GM18907 (cell line): ENCODE results near the gene SH2D3A.

Experiments
- ATAC-seq: cut with Tn5 transposase; IDR thresholded peaks from one replicate; pipeline ENCODE4 v1.9.1; 2021; ENCODE audit warnings: mild to moderate bottlenecking, moderate library complexity; ENCODE audit not compliant: unreplicated experiment

SH2D3A gene

GRCh38 chr19:6738787-6739389 lies 28.3 kb downstream of the SH2D3A start:
- no peak for ATAC-seq

GRCh38 chr19:6737873-6738786 lies 29.1 kb downstream of the SH2D3A start:
- ATAC-seq = peak; percentile 3

GRCh38 chr19:6737284-6737872 lies 29.9 kb downstream of the SH2D3A start, which contains the start of gene GPR108:
Gene GPR108, minus strand, starts transcription at chr19:6737580. Its CDS starts 4 bp downstream, at chr19:6737576.
- ATAC-seq = peak; percentile 62

DNA sequence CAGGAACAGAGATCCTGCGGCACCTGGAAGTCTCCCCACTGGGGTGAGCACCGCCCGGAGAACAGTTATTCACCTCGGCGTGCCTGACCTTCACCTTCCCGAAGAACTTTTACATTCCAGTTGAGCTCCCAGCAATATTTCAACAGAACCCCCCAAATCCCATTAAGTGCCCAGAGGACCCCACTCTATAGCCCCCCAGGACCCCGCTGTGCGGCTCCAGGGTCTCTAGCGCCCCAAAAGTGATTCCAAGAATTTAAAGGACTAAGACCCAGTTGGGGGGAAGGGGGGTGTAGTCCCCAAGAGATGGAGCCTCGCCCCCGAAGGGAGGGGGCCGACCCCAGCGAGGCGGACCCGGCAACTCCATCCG lies 30.3 kb downstream of the SH2D3A start:
- no peak for ATAC-seq

DNA sequence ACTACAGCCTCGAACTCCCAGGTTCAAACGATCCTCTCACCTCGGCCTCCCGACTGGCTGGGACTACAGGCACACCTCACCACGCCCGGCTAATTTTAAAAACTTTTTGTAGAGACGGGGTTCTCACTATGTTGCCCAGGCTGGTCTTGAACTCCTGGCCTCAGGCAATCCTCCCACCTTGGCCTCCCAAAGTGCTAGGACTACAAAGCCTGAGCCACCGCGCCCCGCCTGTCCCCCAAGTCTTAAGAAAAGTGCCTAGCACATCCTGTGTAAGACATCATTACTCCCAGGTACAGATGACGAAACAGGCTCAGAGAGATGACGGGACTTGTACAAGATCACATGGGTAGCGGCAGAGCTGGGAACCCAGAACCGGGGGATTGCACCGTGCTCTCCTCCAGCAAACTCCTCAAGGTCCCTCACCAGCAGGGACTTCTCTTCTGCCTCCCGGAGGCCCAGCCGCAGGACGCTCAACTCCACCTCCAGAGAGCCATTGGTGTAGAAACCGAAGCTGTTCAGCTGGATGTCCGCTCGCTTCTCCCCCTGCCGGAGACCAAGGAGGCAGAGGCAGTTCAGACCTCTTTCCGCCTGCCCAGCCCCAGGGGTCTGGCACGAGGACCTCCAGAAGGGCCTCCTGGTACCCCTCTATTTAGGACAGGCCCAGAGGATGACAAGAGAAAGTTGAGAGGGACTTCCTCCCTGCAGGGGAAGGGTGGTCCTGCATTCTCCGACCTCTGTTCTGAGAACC lies 30.9 kb downstream of the SH2D3A start:
- peak; percentile 21 for ATAC-seq

DNA sequence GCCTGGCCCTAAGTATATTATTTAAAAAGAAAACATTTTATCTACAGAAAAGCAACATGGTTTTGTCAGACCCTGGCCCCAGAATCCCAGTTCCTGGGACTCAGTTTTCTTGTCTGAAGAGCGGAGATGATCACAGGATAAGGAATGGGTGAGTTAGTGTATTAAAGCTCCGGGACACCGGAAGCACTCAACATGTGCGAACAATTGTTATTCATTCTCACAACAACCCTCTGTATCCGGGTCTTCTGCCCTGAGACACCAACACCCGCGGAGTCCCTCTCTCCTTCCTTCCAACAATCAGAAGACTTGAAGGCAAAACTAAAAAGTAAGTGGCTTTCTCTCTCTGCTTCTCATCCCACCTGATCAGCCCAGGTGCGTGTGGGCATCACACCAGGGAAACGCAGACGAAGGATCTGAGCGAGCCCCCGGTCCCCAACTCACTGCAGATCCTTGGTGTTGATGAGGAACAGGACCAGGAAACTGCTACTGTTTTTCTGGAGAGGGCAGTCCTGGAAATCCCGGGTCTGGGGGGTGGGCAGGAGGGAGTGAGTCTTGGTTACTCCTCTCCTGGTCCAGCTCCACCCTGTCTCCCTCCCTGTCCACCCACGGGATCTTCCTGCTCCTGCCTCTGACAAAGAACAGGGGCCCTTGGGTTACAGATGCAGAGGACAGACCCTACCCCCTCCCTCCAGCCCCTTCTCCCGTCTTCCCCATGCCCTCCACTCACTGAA lies 31.9 kb downstream of the SH2D3A start:
- no peak for ATAC-seq

DNA sequence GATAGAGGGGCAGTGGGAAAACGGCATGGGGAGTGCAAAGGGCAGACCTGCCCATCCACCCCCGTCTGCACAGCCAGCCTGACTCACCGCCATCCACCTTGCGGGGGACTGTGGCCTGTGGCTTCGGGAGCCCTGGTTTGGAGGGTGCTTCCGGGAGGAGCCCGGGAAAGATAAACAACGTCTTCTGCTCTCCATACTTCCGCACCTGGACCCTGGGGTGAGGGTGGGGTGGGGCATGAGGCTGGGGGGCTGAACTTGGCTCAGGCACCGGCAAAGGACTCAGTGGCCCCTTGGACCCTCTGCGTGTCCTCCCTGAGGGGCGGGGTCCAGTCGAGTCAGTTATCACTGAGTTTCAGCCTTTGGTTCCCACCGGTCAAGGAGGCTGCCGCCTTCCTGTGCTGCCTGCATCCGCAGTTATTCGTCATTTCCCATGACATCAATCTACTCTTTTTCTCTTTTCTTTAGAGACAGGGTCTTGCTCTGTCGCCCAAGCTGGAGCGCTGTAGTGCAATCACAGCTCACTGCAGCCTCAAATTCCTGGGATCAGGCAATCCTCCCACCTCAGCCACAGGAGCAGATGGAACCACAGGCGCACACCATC lies 33.0 kb downstream of the SH2D3A start:
- ATAC-seq = no peak

- ATAC-seq = no peak
Measured at GRCh38 chr19:6733338-6734095, 33.7 kb downstream of the SH2D3A start.

DNA sequence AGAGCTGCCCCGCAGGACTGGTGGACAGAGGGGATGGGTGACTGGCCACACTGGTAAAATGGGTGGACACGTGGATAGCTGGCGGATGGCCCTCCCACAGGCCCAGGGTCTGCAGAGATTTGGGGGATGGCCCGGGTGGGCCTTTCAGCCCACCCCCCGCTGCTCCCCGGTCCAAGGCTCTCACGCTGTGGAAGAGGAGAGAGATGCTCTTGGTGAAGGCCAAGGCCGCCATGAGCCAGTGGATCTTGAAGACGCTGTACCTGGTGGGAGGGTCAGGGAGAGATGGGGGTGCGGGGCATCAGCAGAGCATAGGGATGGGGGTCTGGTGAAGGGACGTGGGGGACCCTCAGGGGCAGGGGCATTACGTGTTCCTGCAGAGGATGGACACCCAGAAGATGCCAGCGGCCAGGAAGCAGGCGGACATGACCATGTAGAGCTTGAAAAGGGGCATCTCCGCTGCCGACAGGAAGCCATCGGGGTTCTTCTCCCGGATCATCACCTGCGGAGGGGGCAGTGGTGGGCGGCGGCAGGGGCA lies 34.4 kb downstream of the SH2D3A start:
- no peak for ATAC-seq

GRCh38 chr19:6731822-6732221 lies 35.4 kb downstream of the SH2D3A start:
- no peak for ATAC-seq

GRCh38 chr19:6730941-6731670 lies 36.1 kb downstream of the SH2D3A start:
- no peak for ATAC-seq

DNA sequence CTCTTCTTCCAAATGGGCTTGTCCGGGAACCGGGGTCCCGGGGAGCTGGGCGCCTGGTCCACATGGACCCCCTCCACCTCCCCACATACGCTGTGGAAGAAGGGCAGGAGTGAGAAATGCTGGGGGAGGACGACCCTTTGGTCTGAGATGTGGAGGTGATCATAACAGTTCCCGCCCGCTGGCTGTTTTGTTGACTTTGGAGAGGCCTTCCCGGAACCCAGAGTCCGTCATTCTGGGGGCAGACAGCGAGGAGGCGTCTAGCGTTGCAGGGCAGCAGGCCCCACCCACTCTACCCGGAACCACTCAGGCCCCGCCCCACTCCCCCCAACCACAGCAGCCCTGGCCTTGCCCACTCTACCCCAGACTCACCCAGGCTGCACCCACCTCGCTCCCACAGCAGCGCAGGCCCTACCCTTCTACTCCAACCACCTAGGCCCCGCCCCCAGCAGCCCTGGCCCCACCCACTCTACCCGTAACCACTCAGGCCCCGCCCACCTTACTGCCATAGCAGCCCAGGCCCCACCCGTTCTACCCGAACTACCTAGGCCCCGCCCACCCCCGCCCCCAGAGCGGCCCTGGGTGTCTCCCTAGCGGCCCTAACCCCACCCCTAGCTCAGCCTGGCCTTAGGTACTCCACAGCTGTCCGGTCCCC lies 37.0 kb downstream of the SH2D3A start:
- ATAC-seq = no peak

GRCh38 chr19:6729573-6730152 lies 37.6 kb downstream of the SH2D3A start:
- no peak for ATAC-seq

DNA sequence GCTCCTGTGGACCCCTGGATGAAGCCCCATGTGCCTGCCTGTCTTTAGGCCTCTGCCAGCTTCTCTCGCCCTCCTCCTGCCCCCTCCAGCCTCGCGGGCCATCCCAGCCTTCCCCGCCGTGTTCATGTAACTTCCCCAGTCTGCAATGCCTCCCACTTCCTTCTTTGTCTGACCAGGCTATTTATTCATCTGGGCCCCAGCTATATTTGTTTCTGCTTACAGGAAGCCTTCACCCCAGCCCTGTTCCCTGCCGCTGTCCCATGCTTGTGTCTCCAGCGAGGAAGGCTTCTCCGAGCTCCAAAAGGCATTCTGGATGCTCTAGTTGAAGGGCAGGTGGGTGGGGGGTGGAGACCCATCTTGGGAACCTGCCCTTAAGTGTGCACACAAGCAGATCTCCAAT lies 38.9 kb downstream of the SH2D3A start:
- ATAC-seq = no peak

- no peak for ATAC-seq
Measured at GRCh38 chr19:6725513-6726231, 41.6 kb downstream of the SH2D3A start.

GRCh38 chr19:6724631-6725492 lies 42.4 kb downstream of the SH2D3A start:
- no peak for ATAC-seq
